Stimulated activated CD4-positive, alpha-beta T cell treated with anti-CD3 and anti-CD28 coated beads, Interleukin-2, amount 100 ng/mL, for 4 hours (primary cell): ENCODE data around the gene COL4A1.

Source experiments
- DNase-seq: peaks from one replicate; pipeline ENCODE4 v3.0.0-alpha.2; 2020; ENCODE audit warnings: low read depth

The COL4A1 gene

GRCh38 chr13:110306960-110307766 lies at the start of gene COL4A1, which contains the start of gene COL4A2:
Gene COL4A1 (minus strand): TSS chr13:110307157. CDS start chr13:110307027, 130 bp downstream.
Gene COL4A2 (plus strand): TSS chr13:110307284. CDS start chr13:110307904, 620 bp downstream.
- DNase-seq: no peak

- DNase-seq: no peak
Measured at GRCh38 chr13:110356362-110356761, 49.4 kb upstream of the COL4A1 start.

DNA sequence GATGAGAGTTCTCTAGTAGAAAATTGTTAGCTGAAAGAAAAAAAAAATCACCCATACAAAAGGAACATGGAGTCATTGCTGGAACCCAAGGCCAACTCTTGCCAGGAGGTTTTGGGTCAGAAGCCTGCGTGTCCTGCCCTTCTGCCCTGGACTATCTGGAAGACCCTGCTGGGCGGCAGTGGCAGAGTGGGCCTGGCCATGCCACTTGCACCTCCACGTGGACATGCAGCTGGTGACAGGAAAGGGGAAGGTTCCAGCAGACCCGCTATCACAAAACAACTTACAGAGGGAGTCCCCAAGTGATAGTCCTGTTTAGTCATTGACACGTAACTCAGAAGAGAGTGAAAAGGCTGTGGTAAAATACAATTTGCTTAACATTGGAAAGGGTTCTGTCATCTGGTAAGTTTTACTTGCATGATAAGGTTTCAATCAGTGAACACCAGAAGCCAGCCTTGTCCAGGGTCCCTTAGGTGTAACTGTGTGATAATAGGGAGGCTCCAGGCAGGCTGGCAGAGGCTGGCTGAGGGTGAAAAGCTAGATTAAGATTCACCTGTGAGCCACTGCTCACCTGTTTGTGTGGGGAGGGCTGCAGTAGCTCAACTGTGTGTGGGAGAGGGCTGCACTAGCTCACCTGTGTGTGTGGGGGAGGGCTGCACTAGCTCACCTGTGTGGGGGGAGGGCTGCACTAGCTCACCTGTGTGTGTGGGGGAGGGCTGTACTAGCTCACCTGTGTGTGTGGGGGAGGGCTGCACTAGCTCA lies 47.9 kb upstream of the COL4A1 start:
- DNase-seq: no peak

GRCh38 chr13:110354123-110354627 lies 47.2 kb upstream of the COL4A1 start:
- no peak for DNase-seq

DNA sequence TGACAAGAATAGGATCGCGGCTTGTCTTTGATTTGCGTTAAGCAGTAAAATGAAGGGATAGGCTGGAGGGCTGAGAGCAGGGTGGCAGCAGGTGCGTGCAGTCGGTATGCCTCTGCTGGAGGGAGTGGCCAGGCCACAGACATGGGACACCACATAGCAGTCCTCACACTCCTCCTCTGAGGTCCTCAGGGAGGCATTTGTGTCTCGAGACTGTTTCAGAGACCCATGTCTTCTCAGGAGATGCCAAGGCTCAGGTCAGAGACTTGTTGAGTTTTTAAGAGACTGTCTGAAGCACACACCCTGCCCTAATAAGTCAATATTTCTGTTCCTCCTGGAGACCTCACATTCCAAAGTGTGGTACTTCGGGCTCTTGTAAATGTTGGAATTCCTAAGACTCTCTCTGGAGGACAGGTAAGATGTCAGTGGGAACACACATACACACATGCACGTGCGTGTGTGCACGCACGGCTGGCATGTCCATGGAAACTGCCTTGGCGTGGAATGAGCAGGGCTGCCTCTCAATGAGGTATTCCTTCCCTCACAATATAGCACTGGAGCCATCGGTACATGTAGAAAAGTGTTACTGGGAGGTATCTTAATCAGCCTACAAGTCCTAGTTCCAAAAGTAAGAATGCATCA lies 46.5 kb upstream of the COL4A1 start:
- DNase-seq: no peak

GRCh38 chr13:110352735-110353134 lies 45.8 kb upstream of the COL4A1 start:
- DNase-seq: no peak

DNA sequence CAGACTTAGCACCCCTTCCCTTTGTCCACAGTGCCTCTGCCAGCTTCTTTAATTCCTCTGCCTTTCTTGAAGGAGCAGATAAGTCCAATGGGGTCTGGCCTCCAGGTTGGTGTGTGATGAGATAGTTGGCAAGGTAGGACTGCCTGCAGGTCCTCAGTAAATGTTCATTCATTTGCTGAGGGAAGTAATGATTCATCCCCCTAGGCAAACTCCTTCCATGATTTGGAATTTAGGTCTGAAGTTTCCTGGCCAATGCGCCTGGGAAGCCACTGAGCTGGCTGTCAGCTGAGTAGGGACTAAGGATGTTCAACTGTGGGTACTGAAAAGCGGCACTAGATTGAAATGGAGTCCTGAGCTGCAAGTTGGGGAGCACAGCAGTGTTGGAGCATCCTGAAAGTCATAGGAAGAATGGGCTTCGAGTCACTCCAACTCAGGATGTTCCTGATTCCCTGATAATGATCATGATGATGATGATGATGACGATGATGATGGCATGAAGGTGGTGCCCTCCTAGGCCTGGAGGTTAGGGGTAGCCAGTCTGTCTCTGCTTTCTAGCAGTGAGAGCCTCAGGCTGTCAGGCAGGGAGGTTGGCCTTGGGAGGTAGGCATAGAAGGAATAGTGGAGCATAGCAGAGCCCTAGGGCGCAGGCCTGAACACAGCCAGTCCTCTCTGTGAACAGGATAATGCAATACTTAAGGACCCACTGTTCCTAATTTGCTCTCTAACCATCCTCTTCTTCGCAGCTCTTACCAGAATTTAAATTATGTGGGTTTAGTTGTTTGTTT lies 44.9 kb upstream of the COL4A1 start:
- no peak for DNase-seq

- no peak for DNase-seq
Measured at GRCh38 chr13:110350509-110350908, 43.6 kb upstream of the COL4A1 start.

GRCh38 chr13:110350049-110350448 lies 43.1 kb upstream of the COL4A1 start:
- DNase-seq: no peak

GRCh38 chr13:110349239-110349638 lies 42.3 kb upstream of the COL4A1 start:
- no peak for DNase-seq

- no peak for DNase-seq
Measured at GRCh38 chr13:110348309-110349105, 41.5 kb upstream of the COL4A1 start.

- DNase-seq: no peak
Measured at GRCh38 chr13:110347535-110348308, 40.8 kb upstream of the COL4A1 start.

DNA sequence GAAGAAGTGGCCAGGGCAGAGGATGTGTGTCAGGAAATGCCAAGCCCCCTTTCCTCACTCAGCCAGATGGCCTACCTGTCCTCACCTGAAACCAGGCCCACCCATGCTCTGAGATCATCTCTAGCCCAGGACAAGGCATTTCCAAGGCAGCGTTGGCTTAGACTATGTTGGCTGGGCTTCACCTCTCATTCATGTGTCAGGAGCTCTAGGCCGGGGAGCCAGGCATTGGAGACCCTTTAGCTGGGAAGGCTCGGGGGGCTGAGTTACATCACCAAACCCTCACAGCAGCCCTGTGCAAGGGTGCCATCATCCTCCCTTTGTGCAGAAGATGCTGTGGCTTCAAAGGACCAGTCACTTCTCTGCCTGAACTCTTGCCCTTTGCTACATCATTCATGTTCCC lies 40.1 kb upstream of the COL4A1 start:
- DNase-seq: no peak

DNA sequence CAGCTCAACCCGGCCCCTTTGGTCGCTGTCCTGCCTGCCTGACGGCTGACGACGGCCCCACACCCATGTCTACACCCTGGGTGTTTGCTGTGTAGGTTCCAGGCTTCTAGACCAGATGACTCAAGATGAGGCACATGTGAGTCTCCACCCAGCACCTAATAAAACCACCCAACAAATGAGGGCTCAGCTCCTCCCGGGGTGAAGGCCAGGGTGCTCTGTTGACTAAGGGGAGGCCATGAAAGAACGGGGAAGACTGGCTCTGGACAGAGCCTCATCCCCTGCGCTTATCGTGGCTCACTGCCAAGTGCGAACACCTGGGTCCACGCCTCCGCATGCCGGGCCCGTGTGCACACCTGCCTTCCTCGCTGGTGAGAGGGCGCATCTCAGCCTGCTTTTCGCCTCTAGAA lies 39.7 kb upstream of the COL4A1 start:
- DNase-seq: no peak

- no peak for DNase-seq
Measured at GRCh38 chr13:110345701-110346100, 38.7 kb upstream of the COL4A1 start.

GRCh38 chr13:110345266-110345665 lies 38.3 kb upstream of the COL4A1 start:
- DNase-seq: no peak

DNA sequence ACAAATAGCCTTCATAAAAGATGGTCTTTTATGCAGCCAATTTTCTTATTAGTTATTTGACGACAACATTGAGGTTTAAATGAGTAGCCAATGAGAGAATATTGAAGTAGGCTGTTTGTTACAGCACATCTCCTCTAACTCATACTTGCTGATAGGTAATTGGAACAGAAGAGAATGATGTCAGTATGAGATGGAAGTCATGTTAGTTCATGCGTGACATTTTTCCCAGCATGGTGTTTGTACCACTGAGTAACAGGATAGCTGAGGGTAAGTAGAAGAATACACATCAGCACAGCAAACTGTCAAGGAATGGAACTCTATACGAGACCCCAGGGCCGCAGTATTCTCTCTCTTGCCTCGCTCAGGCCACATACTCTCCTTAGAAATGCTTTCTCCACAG lies 37.4 kb upstream of the COL4A1 start:
- no peak for DNase-seq

GRCh38 chr13:110343241-110343865 lies 36.4 kb upstream of the COL4A1 start:
- DNase-seq: no peak

DNA sequence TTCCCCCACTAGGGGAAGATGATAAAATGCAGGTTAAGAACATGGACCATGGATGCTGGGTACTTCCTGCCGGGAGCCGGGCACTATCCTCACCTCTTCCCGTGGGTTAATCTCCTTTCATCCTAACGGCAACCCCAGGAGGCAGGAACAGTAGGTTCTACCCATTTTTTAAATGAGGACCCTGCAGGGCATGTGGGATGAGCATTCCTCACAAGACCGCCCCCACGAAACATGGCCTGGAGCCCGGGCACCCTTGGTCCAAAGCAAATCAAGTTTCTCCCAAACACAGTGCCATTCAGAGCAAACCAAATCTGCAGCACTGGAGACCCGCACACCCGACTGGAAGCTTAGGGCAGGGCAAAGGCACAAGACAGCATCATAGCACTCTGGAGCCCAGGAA lies 35.5 kb upstream of the COL4A1 start:
- no peak for DNase-seq
